DMS114 treated with DMSO at 0.1 percent for 48 hours (cell line): Measurements from ENCODE around the gene MMP17.

Experiments
- DNase-seq: peaks from one replicate; lab custom pipeline; 2025; ENCODE audit not compliant: unreplicated experiment; lab: John Stamatoyannopoulos, UW

Gene MMP17

DNA sequence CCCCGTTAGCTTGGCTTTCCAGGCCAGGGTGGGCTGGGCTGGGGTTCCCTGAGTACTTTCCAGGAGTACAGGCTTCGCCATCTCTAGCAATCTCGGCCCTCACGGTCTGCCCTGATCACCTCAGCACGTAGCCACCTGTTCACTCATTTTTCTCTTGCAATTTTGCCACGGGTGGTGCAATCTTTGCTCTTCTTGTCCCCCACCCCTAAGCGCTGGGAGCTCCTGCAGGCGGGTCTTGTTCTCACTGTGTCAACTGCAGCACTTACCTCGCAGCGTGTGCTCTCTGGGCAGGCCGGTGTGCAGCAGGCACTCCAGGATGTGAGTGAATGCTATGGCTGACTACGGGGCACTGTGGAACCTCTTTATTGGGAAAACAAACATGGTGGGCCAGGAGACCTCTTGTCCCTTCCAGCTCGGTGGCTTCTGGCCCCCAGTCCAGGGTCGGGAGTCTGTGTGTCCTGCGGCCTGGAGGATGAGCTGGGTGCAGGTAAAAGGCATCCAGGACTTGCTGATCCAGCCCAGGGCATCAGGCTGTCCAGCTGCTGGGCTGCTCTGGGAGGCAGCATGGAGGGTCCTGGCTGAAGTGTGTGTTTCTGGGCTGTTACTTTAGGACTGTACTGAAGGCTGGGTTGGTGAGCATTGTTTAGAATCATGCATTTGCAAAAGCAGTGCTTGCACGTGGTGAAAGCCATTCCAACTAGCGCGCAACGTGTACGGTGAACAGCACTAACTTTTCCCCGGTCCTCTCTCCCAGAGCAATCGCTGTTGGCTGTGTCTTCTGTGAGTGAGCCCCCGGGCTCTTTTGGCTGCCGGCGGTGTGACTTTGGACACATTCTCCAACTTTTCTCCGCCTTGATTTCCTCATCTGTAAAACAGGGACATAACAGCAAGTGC lies 64.8 kb downstream of the MMP17 start:
- no peak for DNase-seq

DNA sequence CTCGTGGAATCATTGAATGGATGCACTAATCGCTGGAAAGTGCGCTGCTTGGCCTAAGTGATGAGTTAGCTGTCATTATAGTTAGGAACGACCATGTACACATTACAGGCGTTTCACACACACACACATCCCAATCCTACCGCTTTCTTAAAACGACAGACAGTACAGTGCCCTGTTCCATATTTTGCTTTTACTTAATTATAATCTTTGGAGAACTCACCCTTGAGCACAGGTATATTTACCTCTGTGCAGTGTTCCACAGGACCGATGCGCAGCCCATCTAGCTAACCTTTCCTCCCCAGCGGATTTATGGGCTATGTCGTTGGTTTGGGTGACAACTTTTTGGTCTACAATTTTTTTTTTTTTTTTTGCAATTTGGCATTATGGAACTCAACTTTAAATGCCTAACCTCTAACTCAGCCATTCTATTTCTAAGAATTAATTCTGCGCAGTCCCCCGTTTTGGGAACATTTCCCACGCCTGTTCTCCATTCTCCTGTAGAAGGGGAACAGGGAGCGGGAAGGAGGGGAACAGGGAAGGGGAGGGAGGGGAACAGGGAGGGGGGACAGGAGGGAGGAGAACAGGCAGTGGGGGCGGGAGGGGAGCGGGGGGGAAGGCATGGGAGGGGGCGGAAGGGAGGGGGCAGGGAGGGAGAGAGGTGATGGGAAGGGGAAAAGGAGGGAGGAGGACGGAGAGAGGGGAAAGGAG lies 65.6 kb downstream of the MMP17 start:
- peak; percentile 9 for DNase-seq

DNA sequence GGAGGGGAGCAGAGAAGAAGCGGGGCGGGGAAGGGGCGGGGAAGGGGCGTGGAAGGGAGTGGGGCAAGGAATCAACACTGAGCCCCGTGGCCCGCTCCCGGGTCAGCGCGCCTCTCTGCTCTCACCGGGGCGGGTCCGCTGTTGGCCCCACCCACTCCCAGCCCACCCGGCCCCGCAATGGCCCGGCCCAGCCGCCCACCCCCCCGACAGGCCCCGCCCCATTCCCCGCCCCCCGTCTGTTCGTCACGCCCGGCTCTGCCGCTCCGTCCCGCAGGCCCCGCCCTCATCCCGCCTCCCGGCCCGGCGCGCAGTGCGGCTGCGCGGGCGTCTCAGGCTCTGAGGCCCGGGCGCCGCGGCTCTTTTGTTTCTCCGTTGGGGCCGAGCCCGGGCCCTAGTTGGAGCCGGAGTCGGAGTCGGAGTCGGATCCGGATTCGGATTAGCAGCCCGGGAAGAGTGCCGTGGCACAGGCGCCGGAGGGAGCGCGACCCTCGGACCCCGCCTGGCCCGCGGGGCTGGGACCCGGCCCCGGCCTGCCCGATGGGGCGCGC lies 66.2 kb downstream of the MMP17 start, which contains the start of gene ULK1:
ULK1 (plus strand) TSS at position 310 of the 548 bp plus-strand sequence. CDS start 380 bp downstream, outside the sequence.
- peak; percentile 81 for DNase-seq

DNA sequence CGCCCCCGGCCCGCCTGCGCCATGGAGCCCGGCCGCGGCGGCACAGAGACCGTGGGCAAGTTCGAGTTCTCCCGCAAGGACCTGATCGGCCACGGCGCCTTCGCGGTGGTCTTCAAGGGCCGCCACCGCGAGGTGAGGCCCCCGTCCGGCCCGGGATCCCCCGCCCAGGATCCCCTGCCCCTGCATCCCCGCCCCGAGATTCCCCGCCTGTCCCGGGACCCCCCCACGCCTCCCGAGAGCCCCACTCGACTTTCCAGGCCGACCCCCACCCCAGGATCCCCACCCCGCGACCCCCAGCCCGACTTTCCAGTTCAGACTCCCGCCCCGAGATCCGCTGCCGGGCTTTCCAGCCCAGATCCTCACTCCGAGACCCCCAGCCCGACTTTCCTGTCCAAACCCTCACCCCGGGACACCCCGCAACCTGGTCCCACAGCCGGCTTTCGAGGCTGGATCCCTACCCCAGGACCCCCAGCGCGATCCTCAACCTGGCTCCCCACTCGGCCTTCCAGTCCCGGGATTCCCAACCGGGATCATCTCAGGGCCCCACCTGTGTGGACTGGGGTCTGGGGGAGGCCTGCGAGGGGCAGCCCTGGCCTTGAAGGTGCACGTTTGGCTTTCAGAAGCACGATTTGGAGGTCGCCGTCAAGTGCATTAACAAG lies 66.9 kb downstream of the MMP17 start:
- DNase-seq = no peak

DNA sequence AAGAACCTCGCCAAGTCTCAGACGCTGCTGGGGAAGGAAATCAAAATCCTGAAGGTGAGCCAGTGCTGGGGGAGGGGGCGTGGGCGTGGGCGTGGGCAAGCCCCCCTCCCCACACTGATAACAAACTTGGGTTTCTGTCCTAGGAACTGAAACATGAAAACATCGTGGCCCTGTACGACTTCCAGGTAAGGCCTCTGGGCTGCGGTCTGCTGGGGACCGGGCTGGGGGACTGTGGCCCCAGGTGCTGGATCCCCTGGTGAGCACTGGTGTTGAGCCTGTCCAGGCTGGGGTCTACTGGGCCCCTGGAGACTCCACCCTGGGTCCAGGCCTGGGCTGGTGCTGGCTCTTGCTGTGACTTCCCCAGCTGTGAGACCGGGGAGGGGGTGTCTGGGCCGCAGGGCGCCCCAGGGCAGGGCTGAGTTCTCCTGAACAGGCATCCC lies 67.5 kb downstream of the MMP17 start:
- no peak for DNase-seq

DNA sequence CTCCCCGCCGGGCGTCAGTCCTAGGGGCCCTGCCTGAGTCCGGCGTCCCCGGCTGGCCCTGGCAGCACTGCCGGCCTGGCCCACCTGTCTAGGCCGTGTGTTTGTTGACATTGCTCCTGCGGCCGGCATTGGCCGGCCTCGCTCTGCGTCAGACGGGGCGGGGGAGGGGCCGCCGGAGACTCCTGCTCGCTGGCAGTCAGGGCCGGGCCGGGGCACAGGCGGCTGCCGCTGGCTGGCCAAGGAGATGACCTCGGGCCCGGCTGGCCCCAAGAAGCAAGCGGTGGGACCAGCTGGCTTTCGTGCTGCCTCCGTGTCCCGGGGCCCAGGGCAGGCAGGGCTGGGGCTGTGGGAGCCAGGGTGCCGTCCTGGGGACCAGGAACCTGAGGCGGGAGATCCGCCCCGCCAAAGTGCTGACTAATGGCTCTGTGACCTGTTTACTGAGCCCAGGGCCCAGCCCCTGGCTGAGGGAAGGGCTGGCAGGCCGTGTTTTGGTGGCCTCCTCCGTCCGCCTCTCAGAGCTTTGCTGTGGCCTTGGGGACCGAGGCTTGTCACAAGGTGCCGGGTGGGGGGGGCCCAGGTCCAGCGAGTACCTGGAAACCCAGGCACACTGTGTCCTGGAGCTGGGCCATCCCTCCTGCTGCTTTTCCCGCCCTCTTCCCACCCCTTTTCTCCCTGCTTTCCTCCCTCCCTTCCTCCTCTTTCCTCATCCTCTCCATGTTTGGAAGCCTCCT lies 68.1 kb downstream of the MMP17 start:
- DNase-seq = no peak

DNA sequence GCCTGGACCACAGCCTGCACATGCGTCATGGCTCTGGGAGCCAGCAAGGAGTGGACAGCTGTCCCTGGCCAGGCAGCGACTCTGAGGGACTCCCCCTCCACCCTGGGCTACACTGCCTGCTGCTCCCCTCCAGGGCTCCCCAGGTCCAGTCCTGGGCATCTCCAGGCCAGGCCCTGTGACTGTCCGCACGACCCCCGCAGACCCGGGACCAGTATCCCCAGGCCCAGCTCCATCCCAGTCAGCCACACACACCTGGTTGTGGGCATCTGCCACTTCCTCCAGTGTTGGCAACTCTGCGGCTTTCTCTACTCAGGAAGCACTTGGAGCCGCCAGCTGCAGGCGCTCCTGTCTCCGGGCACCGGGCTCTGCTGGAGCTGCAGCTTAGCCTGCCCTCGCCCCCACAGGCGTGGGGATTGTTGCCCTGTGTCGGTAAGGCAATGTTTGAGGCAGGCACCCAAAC lies 68.6 kb downstream of the MMP17 start:
- DNase-seq = no peak

DNA sequence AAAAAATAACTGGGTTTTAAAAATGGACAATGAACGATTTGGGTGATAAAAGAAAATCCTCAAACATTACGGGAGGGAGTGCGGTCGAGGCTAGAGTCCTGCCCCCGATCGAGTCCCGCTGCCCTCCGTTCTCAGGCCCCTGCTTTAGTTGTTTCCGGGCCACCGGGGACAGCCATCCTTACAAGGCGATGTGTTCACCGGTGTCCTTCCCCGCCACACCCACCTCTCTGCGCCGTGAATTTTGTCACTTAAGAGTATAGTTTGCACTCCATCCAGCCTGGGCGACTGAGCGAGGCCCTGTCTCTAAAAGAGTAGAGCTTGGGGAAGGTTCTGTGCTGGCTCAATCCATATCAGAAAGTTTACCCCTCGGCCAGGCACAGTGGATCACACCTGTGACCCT lies 69.1 kb downstream of the MMP17 start:
- no peak for DNase-seq

DNA sequence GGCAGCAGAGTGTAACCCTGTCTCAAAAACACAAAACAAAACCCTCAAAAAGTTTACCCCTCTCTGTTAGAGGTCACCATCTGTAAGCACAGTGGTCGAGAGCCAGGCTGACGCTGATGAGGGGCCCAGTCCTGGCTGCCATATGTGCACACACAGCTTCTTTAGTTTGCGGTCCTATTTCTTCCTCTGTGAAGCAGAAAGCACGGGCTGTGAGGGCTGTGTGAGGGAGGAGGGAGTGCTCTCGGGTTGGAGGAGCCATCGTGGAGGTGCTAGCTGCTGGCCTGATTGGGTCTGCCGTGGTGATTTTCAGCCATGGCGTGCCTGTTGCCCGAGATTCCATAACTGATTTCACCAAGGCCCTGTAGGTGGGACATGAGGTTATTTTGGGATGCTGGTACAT lies 69.7 kb downstream of the MMP17 start:
- no peak for DNase-seq

DNA sequence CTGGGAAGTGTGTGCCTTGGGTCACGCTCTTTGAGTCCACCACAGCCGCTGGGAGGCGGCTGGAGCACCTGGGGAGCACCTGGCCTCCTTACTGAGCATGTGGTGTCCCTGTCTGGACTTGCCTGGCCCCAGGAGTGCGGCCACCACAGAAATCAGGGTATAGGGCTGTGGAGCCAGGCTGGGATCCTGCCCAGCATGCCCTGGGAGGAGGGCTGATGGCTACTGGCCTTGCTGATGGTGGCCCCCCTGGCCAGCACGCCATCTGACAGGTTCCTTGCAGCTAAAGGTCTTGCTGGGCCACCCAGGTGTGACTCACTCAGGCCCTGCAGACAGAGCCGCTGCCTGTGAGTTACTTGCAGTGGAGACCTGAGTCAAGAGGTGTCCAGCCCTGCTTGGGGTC lies 72.2 kb downstream of the MMP17 start:
- DNase-seq = no peak
